Measurements from ENCODE around the gene FOXO1. TPM values are rescaled to one million over a fixed set of nuclear protein-coding genes. Genes with fewer than 3 reads are reported as not detected.
A peak's percentile ranks its signal among the peaks of the same experiment; 100 is the strongest.

FOXO1 gene
- total RNA-seq, 1 donor from 2014 or later = 8.9 TPM

- TF ChIP-seq CTCF (conservative IDR thresholded peaks at IDR 0.05) = no peak
- no peaks in the 10 kb centered on the region for H3K27me3 Mint-ChIP-seq (ENCODE audit: low read depth)
- no peak for DNase-seq (ENCODE audit: low read depth, low spot score)
- H3K36me3 Mint-ChIP-seq (ENCODE audit: low read depth) = no peaks in the 10 kb centered on the region
- no peak overlapping the region for H3K27ac Mint-ChIP-seq (ENCODE audit: unreplicated experiment)
- no peak overlapping the region for H3K4me3 Mint-ChIP-seq
- H3K4me1 Mint-ChIP-seq = peaks cover 7% of the 10 kb centered on the region
- H3K9me3 Mint-ChIP-seq = no peaks in the 10 kb centered on the region
Measured at GRCh38 chr13:40553356-40553755, 113.1 kb downstream of the FOXO1 start.

- no peak for DNase-seq (ENCODE audit: low read depth, low spot score)
- H3K4me3 Mint-ChIP-seq = no peak overlapping the region
- H3K4me1 Mint-ChIP-seq = peaks cover 10% of the 10 kb centered on the region
- no peaks in the 10 kb centered on the region for H3K27me3 Mint-ChIP-seq (ENCODE audit: low read depth)
- TF ChIP-seq CTCF (conservative IDR thresholded peaks at IDR 0.05) = no peak
- no peak overlapping the region for H3K27ac Mint-ChIP-seq (ENCODE audit: unreplicated experiment)
- no peaks in the 10 kb centered on the region for H3K36me3 Mint-ChIP-seq (ENCODE audit: low read depth)
- H3K9me3 Mint-ChIP-seq = no peaks in the 10 kb centered on the region
Measured at GRCh38 chr13:40552895-40553294, 113.5 kb downstream of the FOXO1 start.

- H3K4me1 Mint-ChIP-seq = peaks cover 24% of the 10 kb centered on the region
- H3K9me3 Mint-ChIP-seq = no peaks in the 10 kb centered on the region
- no peaks in the 10 kb centered on the region for H3K36me3 Mint-ChIP-seq (ENCODE audit: low read depth)
- H3K4me3 Mint-ChIP-seq = no peak overlapping the region
- no peak overlapping the region for H3K27ac Mint-ChIP-seq (ENCODE audit: unreplicated experiment)
- H3K27me3 Mint-ChIP-seq (ENCODE audit: low read depth) = no peaks in the 10 kb centered on the region
- no peak for DNase-seq (ENCODE audit: low read depth, low spot score)
- TF ChIP-seq CTCF (conservative IDR thresholded peaks at IDR 0.05) = no peak
Measured at GRCh38 chr13:40550130-40550529, 116.3 kb downstream of the FOXO1 start.

GRCh38 chr13:40549500-40550094 lies 116.8 kb downstream of the FOXO1 start:
- Mint-ChIP-seq H3K9me3 (no peaks in the 10 kb centered on the region), H3K27me3 (ENCODE audit: low read depth) (no peaks in the 10 kb centered on the region), H3K27ac (ENCODE audit: unreplicated experiment) (no peak overlapping the region), H3K4me3 (no peak overlapping the region), H3K4me1 (peaks cover 24% of the 10 kb centered on the region), H3K36me3 (ENCODE audit: low read depth) (no peaks in the 10 kb centered on the region)
- DNase-seq (ENCODE audit: low read depth, low spot score) = no peak
- no peak for TF ChIP-seq CTCF (conservative IDR thresholded peaks at IDR 0.05)

- H3K36me3 Mint-ChIP-seq (ENCODE audit: low read depth) = no peaks in the 10 kb centered on the region
- H3K4me3 Mint-ChIP-seq = no peak overlapping the region
- H3K9me3 Mint-ChIP-seq = no peaks in the 10 kb centered on the region
- no peak for TF ChIP-seq CTCF (conservative IDR thresholded peaks at IDR 0.05)
- H3K27me3 Mint-ChIP-seq (ENCODE audit: low read depth) = no peaks in the 10 kb centered on the region
- DNase-seq (ENCODE audit: low read depth, low spot score) = no peak
- peak overlapping the region; percentile 12 for H3K27ac Mint-ChIP-seq (ENCODE audit: unreplicated experiment)
- peaks cover 24% of the 10 kb centered on the region for H3K4me1 Mint-ChIP-seq
Measured at GRCh38 chr13:40547591-40548315, 118.7 kb downstream of the FOXO1 start.

Measured in neural crest cell (in vitro differentiated cells).